T-cell (primary cell): ENCODE measurements around the gene CLCA4. TPM values are rescaled to one million over a fixed set of nuclear protein-coding genes. Genes with fewer than 3 reads are reported as not detected.

Experiments
- ATAC-seq, 4 experiments: fragments of 200-7000 bp in 3 of 4; fragments of 150-1000 bp in 1 of 4; cut with Tn5 transposase; replicated peaks in 1 of 4; 1 replicate in 3 of 4; 2 replicates in 1 of 4; pipeline ENCODE4 v1.10.0; 2021; ENCODE audit warnings: moderate library complexity in 3 of 4, mild to moderate bottlenecking in 2 of 4, moderate number of reproducible peaks in 1 of 4
- CTCF ChIA-PET, 2 donors: fragments of 300-600 bp; sonication (Branson Sonifier 250); formaldehyde crosslinking; loops; one replicate each; lab custom pipeline; 2022; ENCODE audit warnings: antibody characterized with exemption in 2 of 2; lab: Charles Lee
- POLR2A ChIA-PET, 2 donors: fragments of 300-600 bp; sonication (Branson Sonifier 250); formaldehyde crosslinking; loops; one replicate each; lab custom pipeline; 2022; ENCODE audit warnings: antibody characterized with exemption in 2 of 2; lab: Charles Lee
- DNase-seq, 35 experiments: peaks; one replicate each; pipeline versions ENCODE4 v3.0.0 to v3.0.0-alpha.2; 2013 to 2023
- H3K27ac ChIP-seq: one replicate; pipeline ENCODE4 v1.5.1; 2013; ENCODE audit warnings: low read length
- H3K27me3 ChIP-seq, 2 experiments: replicated peaks in 1 of 2; 1 replicate in 1 of 2; 2 replicates in 1 of 2; pipeline versions ENCODE4 v1.6.1 to v1.7.0; 2013; ENCODE audit warnings: low read length in 1 of 2, mixed read lengths in 1 of 2; ENCODE audit not compliant: control insufficient read depth in 2 of 2, insufficient read depth in 2 of 2; ENCODE audit errors: extremely low read depth in 1 of 2
- H3K36me3 ChIP-seq, 2 donors: 1 replicate in 1 of 2; 2 replicates in 1 of 2; pipeline versions ENCODE4 v1.6.1 to v1.7.0; 2013; ENCODE audit warnings: low read length in 1 of 2; ENCODE audit not compliant: control insufficient read depth in 2 of 2, insufficient read depth in 1 of 2; ENCODE audit errors: extremely low read depth in 1 of 2
- H3K4me1 ChIP-seq, 2 experiments: 1 replicate in 1 of 2; 2 replicates in 1 of 2; pipeline versions ENCODE4 v1.6.1 to v1.7.0; 2013; ENCODE audit warnings: low read length in 2 of 2, mixed read lengths in 1 of 2; ENCODE audit not compliant: insufficient read depth in 2 of 2, control insufficient read depth in 1 of 2; ENCODE audit errors: extremely low read depth in 1 of 2
- H3K4me3 ChIP-seq, 2 donors: 1 replicate in 1 of 2; 2 replicates in 1 of 2; pipeline versions ENCODE4 v1.5.1 to v1.7.0; 2013; ENCODE audit warnings: mild to moderate bottlenecking in 2 of 2, low read length in 1 of 2, moderate library complexity in 1 of 2; ENCODE audit not compliant: control insufficient read depth in 1 of 2; ENCODE audit errors: extremely low read depth in 1 of 2
- H3K9me3 ChIP-seq: 2 replicates; pipeline ENCODE4 v1.7.0; 2013
- H3K27ac Mint-ChIP-seq, 2 donors: one replicate each; pipeline ENCODE4 v1.8.0; 2020 to 2021; ENCODE audit warnings: mild to moderate bottlenecking in 2 of 2, mixed read lengths in 2 of 2
- H3K27me3 Mint-ChIP-seq, 2 donors: one replicate each; pipeline ENCODE4 v1.8.0; 2021 to 2022; ENCODE audit warnings: mixed read lengths in 2 of 2
- H3K36me3 Mint-ChIP-seq: one replicate; pipeline ENCODE4 v1.8.0; 2021; ENCODE audit warnings: mixed read lengths
- H3K4me1 Mint-ChIP-seq, 3 donors: one replicate each; pipeline ENCODE4 v1.8.0; 2020 to 2022; ENCODE audit warnings: mixed read lengths in 3 of 3, mild to moderate bottlenecking in 1 of 3
- H3K4me3 Mint-ChIP-seq, 3 donors: one replicate each; pipeline ENCODE4 v1.8.0; 2020 to 2022; ENCODE audit warnings: mild to moderate bottlenecking in 3 of 3, mixed read lengths in 3 of 3, moderate library complexity in 3 of 3
- H3K9me3 Mint-ChIP-seq, 3 donors: one replicate each; pipeline ENCODE4 v1.8.0; 2020 to 2022; ENCODE audit warnings: mixed read lengths in 3 of 3
- WGBS: methylation state at CpG from one replicate; pipeline ENCODE4 v1.1.5; 2013; ENCODE audit warnings: missing lambda C conversion rate; ENCODE audit not compliant: insufficient coverage; 5-methylcytosine and 5-hydroxymethylcytosine counted together
- total RNA-seq, 35 experiments: library from RNA in 6 of 35; stranded (reverse) in 6 of 35; fragments of 120-200 nt in 1 of 35; gene quantifications; one replicate each; pipeline versions ENCODE4 v1.2.1 to v1.2.4 and lab custom pipeline; 2013 to 2026

The CLCA4 gene
- total RNA-seq, 5 donors from 2014 or later (not counting 1 experiment from before 2014, with no cell fraction given) = not detected

GRCh38 chr1:86616433-86616832 is 69.6 kb downstream of the CLCA4 start:
- no peak for DNase-seq
- H3K9me3 ChIP-seq = no peaks in the 10 kb centered on the region
- H3K27ac ChIP-seq = no peak overlapping the region
- POLR2A ChIA-PET = interaction anchor here (0.6 kb wide), 2 partner anchors 87 to 1164 kb away, joined by 3 to 4 read pairs; no protein-coding TSS in a partner anchor
- H3K36me3 ChIP-seq = no peaks in the 10 kb centered on the region
- Mint-ChIP-seq H3K36me3 (peaks cover 6% of the 10 kb centered on the region), H3K27ac (no peak overlapping the region), H3K9me3 (peaks cover 7 to 27% (median 10%) of the 10 kb centered on the region in 3 donors), H3K27me3 (peaks cover 8% of the 10 kb centered on the region in 2 donors), H3K4me3 (no peak overlapping the region), H3K4me1 (peaks cover 2 to 10% (median 6%) of the 10 kb centered on the region in 3 donors)
- H3K4me3 ChIP-seq = no peak overlapping the region
- no CpG with 5 or more reads among the region's 1 CpG for WGBS
- CTCF ChIA-PET = no interaction called here
- no peak for ATAC-seq
- peaks cover 0 to 9% of the 10 kb centered on the region in 2 experiments for H3K27me3 ChIP-seq
- H3K4me1 ChIP-seq = no peaks in the 10 kb centered on the region

- ATAC-seq (peak in 2 of 4 experiments; percentile 16 to 45), DNase-seq (peak in 2 of 35 experiments; percentile 13 to 22)
- peaks cover 0 to 10% of the 10 kb centered on the region in 2 experiments for H3K27me3 ChIP-seq
- H3K27ac ChIP-seq = no peak overlapping the region
- H3K4me3 ChIP-seq = no peak overlapping the region
- peaks cover 7 to 11% of the 10 kb centered on the region in 2 donors for H3K27me3 Mint-ChIP-seq
- no peaks in the 10 kb centered on the region for H3K36me3 ChIP-seq
- no CpG with 5 or more reads among the region's 1 CpG for WGBS
- no peaks in the 10 kb centered on the region for H3K9me3 ChIP-seq
- ChIA-PET POLR2A (interaction anchor here (0.6 kb wide), 2 partner anchors 86 to 1164 kb away, joined by 3 to 4 read pairs; no protein-coding TSS in a partner anchor), CTCF (no interaction called here)
- peaks cover 2 to 10% (median 6%) of the 10 kb centered on the region in 3 donors for H3K4me1 Mint-ChIP-seq
- no peaks in the 10 kb centered on the region for H3K4me1 ChIP-seq
- H3K4me3 Mint-ChIP-seq = no peak overlapping the region
- H3K36me3 Mint-ChIP-seq = peaks cover 6% of the 10 kb centered on the region
- H3K9me3 Mint-ChIP-seq = peaks cover 4 to 23% (median 10%) of the 10 kb centered on the region in 3 donors
- H3K27ac Mint-ChIP-seq = no peak overlapping the region
Observed at GRCh38 chr1:86616871-86617270, 70.0 kb downstream of the CLCA4 start.

GRCh38 chr1:86618358-86618757 is 71.5 kb downstream of the CLCA4 start:
- CTCF ChIA-PET = no interaction called here
- peaks cover 0 to 16% of the 10 kb centered on the region in 2 experiments for H3K27me3 ChIP-seq
- Mint-ChIP-seq H3K27me3 (peaks cover 9 to 13% of the 10 kb centered on the region in 2 donors), H3K9me3 (peaks cover 3 to 9% (median 4%) of the 10 kb centered on the region in 3 donors), H3K27ac (no peak overlapping the region), H3K36me3 (peaks cover 2% of the 10 kb centered on the region), H3K4me3 (no peak overlapping the region), H3K4me1 (peaks cover 2 to 10% (median 6%) of the 10 kb centered on the region in 3 donors)
- H3K9me3 ChIP-seq = no peaks in the 10 kb centered on the region
- no peaks in the 10 kb centered on the region for H3K4me1 ChIP-seq
- H3K36me3 ChIP-seq = no peaks in the 10 kb centered on the region
- H3K4me3 ChIP-seq = no peak overlapping the region
- DNase-seq = no peak
- POLR2A ChIA-PET = no interaction called here
- H3K27ac ChIP-seq = no peak overlapping the region
- ATAC-seq = no peak

- Histone ChIP-seq H3K27me3 (peaks cover 0 to 11% of the 10 kb centered on the region in 2 experiments), H3K36me3 (no peaks in the 10 kb centered on the region), H3K4me3 (no peak overlapping the region), H3K4me1 (no peaks in the 10 kb centered on the region), H3K9me3 (no peaks in the 10 kb centered on the region), H3K27ac (no peak overlapping the region)
- Mint-ChIP-seq H3K4me1 (peaks cover 2 to 10% (median 6%) of the 10 kb centered on the region in 3 donors), H3K27ac (no peak overlapping the region), H3K9me3 (peaks cover 3 to 5% (median 3%) of the 10 kb centered on the region in 3 donors), H3K27me3 (peaks cover 8 to 14% of the 10 kb centered on the region in 2 donors), H3K36me3 (no peaks in the 10 kb centered on the region), H3K4me3 (no peak overlapping the region)
- CTCF ChIA-PET = interaction anchor here in 1 of 2 donors (0.7 kb wide), 1 partner anchor 554 kb away, joined by 3 read pairs; no protein-coding TSS in a partner anchor
- 91% methylated on average over 3 of the region's 4 CpGs for WGBS
- DNase-seq (no peak), ATAC-seq (no peak)
- POLR2A ChIA-PET = no interaction called here
Observed at GRCh38 chr1:86619313-86619712, 72.4 kb downstream of the CLCA4 start.

- ATAC-seq (no peak), DNase-seq (peak in 1 of 35 experiments; percentile 1)
- Histone ChIP-seq H3K27me3 (peaks cover 0 to 11% of the 10 kb centered on the region in 2 experiments), H3K36me3 (no peaks in the 10 kb centered on the region), H3K4me1 (no peaks in the 10 kb centered on the region), H3K9me3 (no peaks in the 10 kb centered on the region), H3K27ac (no peak overlapping the region), H3K4me3 (no peak overlapping the region)
- Mint-ChIP-seq H3K9me3 (peaks cover 2 to 11% (median 4%) of the 10 kb centered on the region in 3 donors), H3K27ac (no peak overlapping the region), H3K4me3 (no peak overlapping the region), H3K4me1 (peaks cover 2 to 7% (median 6%) of the 10 kb centered on the region in 3 donors), H3K36me3 (no peaks in the 10 kb centered on the region), H3K27me3 (peaks cover 6 to 8% of the 10 kb centered on the region in 2 donors)
- POLR2A ChIA-PET = no interaction called here
- CTCF ChIA-PET = no interaction called here
- WGBS = 43% methylated on average over 1 of the region's 1 CpG
Observed at GRCh38 chr1:86621286-86621685, 74.4 kb downstream of the CLCA4 start.

Other genes with a start within 250 kb of the CLCA4 start
- 10 to 100 TPM; 52.5 to 83.9 (median 67.9) TPM for gene ODF2L, start 150.8 kb upstream of the CLCA4 start, total RNA-seq
- gene CLCA2, start 122.9 kb upstream of the CLCA4 start, total RNA-seq = not detected
- gene CLCA1, start 78.2 kb upstream of the CLCA4 start, total RNA-seq = under 1 TPM in 3 of 5 donors, not detected in 2; 0.12 to 0.25 (median 0.23) TPM
- gene SH3GLB1, start 157.5 kb downstream of the CLCA4 start, total RNA-seq = 10 to 100 TPM; 42.2 to 48.0 (median 45.8) TPM